ENCODE data around the gene TNPO3.

The TNPO3 gene

GRCh38 chr7:128910569-128910945 is 144.4 kb downstream of the TNPO3 start, which contains the start of gene KCP:
Gene KCP, minus strand, starts transcription at chr7:128910709. Its CDS starts 33 bp downstream, at chr7:128910676.
- Histone ChIP-seq H3K23ac (ENCODE audit: low read depth, low read length, poor library complexity) (peak within 1 kb of the TSS; percentile 44), H3K4me1 (ENCODE audit: control insufficient read depth in 2 of 2, insufficient read depth in 1 of 2, low read depth in 1 of 2, low read length in 2 of 2) (peaks cover 16 to 18% of the 10 kb centered on the region in 2 donors), H3K18ac (ENCODE audit: low read length) (peak within 1 kb of the TSS; percentile 93), H3K27me3 (ENCODE audit: control insufficient read depth in 3 of 3, insufficient read depth in 3 of 3, low read depth in 1 of 3, low read length in 3 of 3) (peaks cover 0 to 68% (median 32%) of the 10 kb centered on the region in 3 experiments), H2AFZ (ENCODE audit: low read length) (peak within 1 kb of the TSS; percentile 85), H3K36me3 (replicated peaks in 1 of 2; ENCODE audit: control insufficient read depth in 2 of 2, insufficient read depth in 2 of 2, low read length in 2 of 2) (no peaks in the 10 kb centered on the region), H3K4me3 (ENCODE audit: low read length in 2 of 2) (peak within 1 kb of the TSS; percentile 16 to 72), H3K27ac (replicated peaks; ENCODE audit: low read length) (no peak within 1 kb of the TSS), H3K4me2 (ENCODE audit: insufficient read depth, low read length, poor library complexity, severe bottlenecking) (peak within 1 kb of the TSS; percentile 65), H2BK12ac (ENCODE audit: low read length) (peak within 1 kb of the TSS; percentile 12), H2BK5ac (ENCODE audit: low read length) (peak within 1 kb of the TSS; percentile 72), H3K14ac (ENCODE audit: low read length) (peak within 1 kb of the TSS; percentile 75), H3K9me3 (replicated peaks in 1 of 2; ENCODE audit: control insufficient read depth in 2 of 2, insufficient read depth in 1 of 2, low read depth in 1 of 2, low read length in 2 of 2) (no peaks in the 10 kb centered on the region), H4K8ac (ENCODE audit: low read depth, low read length) (no peak within 1 kb of the TSS), H2BK15ac (ENCODE audit: low read length) (peak within 1 kb of the TSS; percentile 28), H3K9ac (ENCODE audit: low read depth, low read length, poor library complexity) (no peak within 1 kb of the TSS), H2AK5ac (ENCODE audit: low read depth, low read length) (peak within 1 kb of the TSS; percentile 71), H2BK120ac (ENCODE audit: low read depth, low read length) (no peak within 1 kb of the TSS), H3K4ac (ENCODE audit: low read length) (peak within 1 kb of the TSS; percentile 19), H4K91ac (ENCODE audit: low read depth, low read length, poor library complexity) (no peak within 1 kb of the TSS), H3K79me1 (ENCODE audit: low read depth, low read length) (peaks cover under 1% of the 10 kb centered on the region)
- DNase-seq (ENCODE audit: low spot score) = no peak
- WGBS, 2 donors (ENCODE audit: extremely low coverage in 2 of 2, insufficient read length in 2 of 2, insufficient replicate concordance in 1 of 2) = no CpG with 5 or more reads among the region's 34 CpGs

GRCh38 chr7:128909625-128910568 is 145.0 kb downstream of the TNPO3 start:
- Histone ChIP-seq H3K4me2 (ENCODE audit: insufficient read depth, low read length, poor library complexity, severe bottlenecking) (peak overlapping the region; percentile 65), H2AK5ac (ENCODE audit: low read depth, low read length) (peak overlapping the region; percentile 71), H3K27ac (replicated peaks; ENCODE audit: low read length) (no peak overlapping the region), H3K4ac (ENCODE audit: low read length) (peak overlapping the region; percentile 19), H2AFZ (ENCODE audit: low read length) (peak overlapping the region; percentile 85), H2BK120ac (ENCODE audit: low read depth, low read length) (no peak overlapping the region), H3K18ac (ENCODE audit: low read length) (peak overlapping the region; percentile 93), H3K79me1 (ENCODE audit: low read depth, low read length) (no peaks in the 10 kb centered on the region), H3K9ac (ENCODE audit: low read depth, low read length, poor library complexity) (no peak overlapping the region), H2BK15ac (ENCODE audit: low read length) (peak overlapping the region; percentile 28), H3K14ac (ENCODE audit: low read length) (peak overlapping the region; percentile 75), H4K91ac (ENCODE audit: low read depth, low read length, poor library complexity) (no peak overlapping the region), H4K8ac (ENCODE audit: low read depth, low read length) (no peak overlapping the region), H3K36me3 (replicated peaks in 1 of 2; ENCODE audit: control insufficient read depth in 2 of 2, insufficient read depth in 2 of 2, low read length in 2 of 2) (no peaks in the 10 kb centered on the region), H3K27me3 (ENCODE audit: control insufficient read depth in 3 of 3, insufficient read depth in 3 of 3, low read depth in 1 of 3, low read length in 3 of 3) (peaks cover 0 to 64% (median 26%) of the 10 kb centered on the region in 3 experiments), H2BK12ac (ENCODE audit: low read length) (peak overlapping the region; percentile 12), H2BK5ac (ENCODE audit: low read length) (peak overlapping the region; percentile 72), H3K4me3 (ENCODE audit: low read length in 2 of 2) (peak overlapping the region; percentile 16 to 72), H3K23ac (ENCODE audit: low read depth, low read length, poor library complexity) (peak overlapping the region; percentile 44), H3K9me3 (replicated peaks in 1 of 2; ENCODE audit: control insufficient read depth in 2 of 2, insufficient read depth in 1 of 2, low read depth in 1 of 2, low read length in 2 of 2) (no peaks in the 10 kb centered on the region), H3K4me1 (ENCODE audit: control insufficient read depth in 2 of 2, insufficient read depth in 1 of 2, low read depth in 1 of 2, low read length in 2 of 2) (peaks cover 16% of the 10 kb centered on the region in 2 donors)
- no peak for DNase-seq (ENCODE audit: low spot score)
- WGBS, 2 donors (ENCODE audit: extremely low coverage in 2 of 2, insufficient read length in 2 of 2, insufficient replicate concordance in 1 of 2) = no CpG with 5 or more reads among the region's 42 CpGs

GRCh38 chr7:128908750-128909624 is 145.9 kb downstream of the TNPO3 start:
- peak overlapping the region in 1 of 2 donors; percentile 16 for H3K4me3 ChIP-seq (ENCODE audit: low read length in 2 of 2)
- no CpG with 5 or more reads among the region's 6 CpGs for WGBS, 2 donors (ENCODE audit: extremely low coverage in 2 of 2, insufficient read length in 2 of 2, insufficient replicate concordance in 1 of 2)
- H3K79me1 ChIP-seq (ENCODE audit: low read depth, low read length) = no peaks in the 10 kb centered on the region
- H3K9me3 ChIP-seq (replicated peaks in 1 of 2; ENCODE audit: control insufficient read depth in 2 of 2, insufficient read depth in 1 of 2, low read depth in 1 of 2, low read length in 2 of 2) = no peaks in the 10 kb centered on the region
- H2AK5ac ChIP-seq (ENCODE audit: low read depth, low read length) = no peak overlapping the region
- H2BK5ac ChIP-seq (ENCODE audit: low read length) = no peak overlapping the region
- H3K4ac ChIP-seq (ENCODE audit: low read length) = no peak overlapping the region
- no peak overlapping the region for H3K23ac ChIP-seq (ENCODE audit: low read depth, low read length, poor library complexity)
- no peak overlapping the region for H3K27ac ChIP-seq (replicated peaks; ENCODE audit: low read length)
- no peak for DNase-seq (ENCODE audit: low spot score)
- no peak overlapping the region for H3K14ac ChIP-seq (ENCODE audit: low read length)
- no peak overlapping the region for H3K9ac ChIP-seq (ENCODE audit: low read depth, low read length, poor library complexity)
- H3K27me3 ChIP-seq (ENCODE audit: control insufficient read depth in 3 of 3, insufficient read depth in 3 of 3, low read depth in 1 of 3, low read length in 3 of 3) = peaks cover 0 to 59% (median 17%) of the 10 kb centered on the region in 3 experiments
- peak overlapping the region; percentile 85 for H2AFZ ChIP-seq (ENCODE audit: low read length)
- no peak overlapping the region for H2BK12ac ChIP-seq (ENCODE audit: low read length)
- H3K36me3 ChIP-seq (replicated peaks in 1 of 2; ENCODE audit: control insufficient read depth in 2 of 2, insufficient read depth in 2 of 2, low read length in 2 of 2) = no peaks in the 10 kb centered on the region
- no peak overlapping the region for H3K18ac ChIP-seq (ENCODE audit: low read length)
- peaks cover 16% of the 10 kb centered on the region in 2 donors for H3K4me1 ChIP-seq (ENCODE audit: control insufficient read depth in 2 of 2, insufficient read depth in 1 of 2, low read depth in 1 of 2, low read length in 2 of 2)
- no peak overlapping the region for H4K8ac ChIP-seq (ENCODE audit: low read depth, low read length)
- no peak overlapping the region for H2BK120ac ChIP-seq (ENCODE audit: low read depth, low read length)
- peak overlapping the region; percentile 65 for H3K4me2 ChIP-seq (ENCODE audit: insufficient read depth, low read length, poor library complexity, severe bottlenecking)
- no peak overlapping the region for H2BK15ac ChIP-seq (ENCODE audit: low read length)
- H4K91ac ChIP-seq (ENCODE audit: low read depth, low read length, poor library complexity) = no peak overlapping the region

All from neuronal stem cell (in vitro differentiated cells).